Upper lobe of left lung (tissue), 6 donors: ENCODE data around the gene PRAF2. TPM values are rescaled to one million over a fixed set of nuclear protein-coding genes. Genes with fewer than 3 reads are reported as not detected.
A peak's percentile ranks its signal among the peaks of the same experiment; 100 is the strongest.

Experiments used
- ATAC-seq, 2 donors: fragments of 200-7000 bp; cut with Tn5 transposase; one replicate each; pipeline ENCODE4 v1.9.1; 2022; ENCODE audit warnings: mild to moderate bottlenecking in 2 of 2, moderate library complexity in 2 of 2; ENCODE audit not compliant: low FRiP score in 2 of 2
- DNase-seq, 2 donors: peaks; one replicate each; pipeline ENCODE4 v3.0.0-alpha.2; 2019 to 2020
- H3K27ac ChIP-seq, 4 donors: fragments of 200-600 bp; sonication (generic); one replicate each; pipeline ENCODE4 v1.5.1; 2016 to 2019
- H3K27me3 ChIP-seq, 4 donors: fragments of 200-600 bp; sonication (generic); one replicate each; pipeline ENCODE4 v1.5.1; 2017 to 2019
- H3K36me3 ChIP-seq, 4 donors: fragments of 200-600 bp; sonication (generic); one replicate each; pipeline ENCODE4 v1.5.1; 2016 to 2019
- H3K4me1 ChIP-seq, 4 donors: fragments of 200-600 bp; sonication (generic); one replicate each; pipeline ENCODE4 v1.5.1; 2018 to 2019
- H3K4me3 ChIP-seq, 4 donors: fragments of 200-600 bp; sonication (generic); one replicate each; pipeline ENCODE4 v1.5.1; 2017 to 2019; ENCODE audit warnings: mild to moderate bottlenecking in 2 of 4, moderate library complexity in 1 of 4
- H3K9me3 ChIP-seq, 4 donors: fragments of 200-600 bp; sonication (generic); one replicate each; pipeline ENCODE4 v1.5.1; 2018 to 2019
- EP300 ChIP-seq, 4 donors: sonication (generic); formaldehyde crosslinking; IDR thresholded peaks; one replicate each; pipeline ENCODE4 v1.5.1; 2017; ENCODE audit warnings: antibody characterized with exemption in 4 of 4, control low read depth in 2 of 4
- POLR2A ChIP-seq, 4 donors: fragments of 450-650 bp; IDR thresholded peaks; one replicate each; pipeline ENCODE4 v1.5.1; 2016 to 2017; ENCODE audit warnings: antibody characterized with exemption in 4 of 4, mild to moderate bottlenecking in 2 of 4
- POLR2AphosphoS5 ChIP-seq, 2 donors: sonication (generic); formaldehyde crosslinking; IDR thresholded peaks; one replicate each; pipeline ENCODE4 v1.5.1; 2017; ENCODE audit warnings: antibody characterized with exemption in 2 of 2
- WGBS, 2 donors: methylation state at CpG; one replicate each; pipeline ENCODE4 v1.1.5; 2017 to 2018; 5-methylcytosine and 5-hydroxymethylcytosine counted together
- small RNA-seq, 4 donors: library from RNA; depleted of rRNA; stranded (forward); fragments of <200 nt; gene quantifications; one replicate each; pipeline ENCODE3, GENCODE V24; 2016
- total RNA-seq, 6 donors: library from RNA; depleted of rRNA in 4 of 6; stranded (reverse); fragments of >200 nt in 4 of 6; gene quantifications; one replicate each; pipeline versions ENCODE4 v1.1.0 to v1.2.1, GENCODE V29; 2016 to 2021
- TF ChIP-seq, protein P1 (sequence below), 6 experiments: fragments of 450-650 bp in 4 of 6; fragments of 200-600 bp in 2 of 6; sonication (generic) in 2 of 6; IDR thresholded peaks; one replicate each; pipeline ENCODE4 v1.5.1; 2016 to 2019; ENCODE audit warnings: antibody characterized with exemption in 6 of 6
- donor health status: DM: no; HTN: no; CAD: no; lungs with moderate emphysema.
- donor health status: DM: no; HTN: yes; CAD: no; lungs with severe emphysema.

Gene PRAF2
- total RNA-seq, 6 donors from 2014 or later, result 12.5 to 26.2 (median 15.5) TPM

DNA sequence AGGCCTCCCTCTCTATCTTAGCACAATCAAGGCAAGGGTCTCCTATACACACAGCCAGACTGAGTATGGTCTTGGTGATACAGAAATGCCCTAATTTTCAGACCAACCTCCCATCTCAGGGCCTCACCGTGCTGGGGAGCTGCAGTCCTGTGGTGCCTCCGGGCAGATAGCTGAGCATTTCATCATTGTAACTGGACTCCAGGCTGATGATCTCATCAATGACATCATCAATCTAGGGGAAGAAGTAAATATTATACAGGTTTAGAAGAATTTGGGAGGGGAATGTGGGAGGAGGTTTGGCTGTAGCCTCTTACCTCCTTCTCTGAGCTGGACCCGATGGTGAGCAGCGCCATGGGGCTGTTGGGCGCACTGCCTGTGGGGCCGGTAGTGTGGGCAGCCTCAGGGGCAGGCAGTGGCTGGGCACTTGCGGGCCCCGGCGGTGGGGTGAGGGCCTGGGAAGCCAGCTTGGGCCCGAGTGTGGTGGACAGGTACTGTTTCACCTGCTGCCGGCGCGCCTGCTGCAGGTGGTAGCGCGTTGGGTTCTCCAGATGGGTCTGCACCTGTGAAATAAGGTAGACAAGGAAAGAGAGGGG lies 35.8 kb downstream of the PRAF2 start:
- WGBS, 2 donors, result 90 to 93% methylated on average over 4 to 15 of the region's 15 CpGs
- no peak overlapping the region for H3K27ac ChIP-seq
- H3K9me3 ChIP-seq, result peaks cover 0 to 2% (median 0%) of the 10 kb centered on the region in 4 donors
- H3K27me3 ChIP-seq, result no peaks in the 10 kb centered on the region
- TF ChIP-seq, protein P1, sequence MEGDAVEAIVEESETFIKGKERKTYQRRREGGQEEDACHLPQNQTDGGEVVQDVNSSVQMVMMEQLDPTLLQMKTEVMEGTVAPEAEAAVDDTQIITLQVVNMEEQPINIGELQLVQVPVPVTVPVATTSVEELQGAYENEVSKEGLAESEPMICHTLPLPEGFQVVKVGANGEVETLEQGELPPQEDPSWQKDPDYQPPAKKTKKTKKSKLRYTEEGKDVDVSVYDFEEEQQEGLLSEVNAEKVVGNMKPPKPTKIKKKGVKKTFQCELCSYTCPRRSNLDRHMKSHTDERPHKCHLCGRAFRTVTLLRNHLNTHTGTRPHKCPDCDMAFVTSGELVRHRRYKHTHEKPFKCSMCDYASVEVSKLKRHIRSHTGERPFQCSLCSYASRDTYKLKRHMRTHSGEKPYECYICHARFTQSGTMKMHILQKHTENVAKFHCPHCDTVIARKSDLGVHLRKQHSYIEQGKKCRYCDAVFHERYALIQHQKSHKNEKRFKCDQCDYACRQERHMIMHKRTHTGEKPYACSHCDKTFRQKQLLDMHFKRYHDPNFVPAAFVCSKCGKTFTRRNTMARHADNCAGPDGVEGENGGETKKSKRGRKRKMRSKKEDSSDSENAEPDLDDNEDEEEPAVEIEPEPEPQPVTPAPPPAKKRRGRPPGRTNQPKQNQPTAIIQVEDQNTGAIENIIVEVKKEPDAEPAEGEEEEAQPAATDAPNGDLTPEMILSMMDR (IDR thresholded peaks at IDR 0.05), result no peak
- TF ChIP-seq POLR2AphosphoS5 (IDR thresholded peaks at IDR 0.05), result no peak
- no peak for TF ChIP-seq EP300 (IDR thresholded peaks at IDR 0.05)
- no peak for TF ChIP-seq POLR2A (IDR thresholded peaks at IDR 0.05)
- ATAC-seq (no peak), DNase-seq (peak in 1 of 2 donors; percentile 50)
- peaks cover 11 to 24% (median 16%) of the 10 kb centered on the region in 4 donors for H3K4me1 ChIP-seq
- H3K4me3 ChIP-seq, result no peak overlapping the region
- H3K36me3 ChIP-seq, result peaks cover 6 to 55% (median 38%) of the 10 kb centered on the region in 4 donors

DNA sequence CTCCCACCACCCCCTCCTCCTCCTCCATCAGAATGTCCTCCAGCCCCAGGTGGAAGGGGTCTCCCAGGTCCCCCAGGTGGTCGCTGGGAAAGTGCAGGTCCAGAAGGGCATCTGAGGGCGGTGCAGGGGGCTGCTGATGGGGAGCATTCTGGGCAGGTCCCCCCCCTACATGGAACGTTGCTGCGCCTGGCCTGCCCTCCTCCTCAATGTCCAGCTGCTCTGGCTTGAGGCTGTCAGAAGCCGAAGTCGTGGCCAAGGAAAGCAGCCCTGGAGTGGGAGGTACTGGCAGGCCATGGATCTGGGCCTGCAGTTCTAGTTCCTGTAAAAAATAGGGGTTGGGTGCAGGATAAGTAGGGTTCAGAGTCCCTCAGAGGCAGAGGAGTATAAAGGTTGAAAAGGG lies 43.5 kb downstream of the PRAF2 start:
- ATAC-seq, result no peak

DNA sequence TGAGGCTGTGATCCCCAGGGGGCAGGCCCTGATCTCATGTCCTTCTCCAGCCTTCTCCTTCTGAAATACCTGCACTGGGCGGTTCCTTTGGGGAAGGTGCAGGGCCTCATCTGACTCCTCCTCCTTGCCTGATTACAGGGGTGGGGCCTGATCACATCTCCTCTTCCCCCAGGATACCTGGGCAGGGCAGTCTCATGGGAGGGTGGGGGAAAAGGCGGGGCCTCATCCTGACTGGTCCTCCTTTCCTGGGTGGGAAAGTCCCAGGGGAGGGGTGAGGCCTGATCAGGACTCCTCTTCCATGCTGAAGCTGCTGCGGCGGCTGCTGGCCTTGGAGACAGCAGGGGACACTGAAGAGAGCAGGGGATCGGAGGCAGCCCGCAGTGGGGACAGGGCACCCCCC lies 43.9 kb downstream of the PRAF2 start:
- Histone ChIP-seq H3K4me1 (no peaks in the 10 kb centered on the region), H3K9me3 (no peaks in the 10 kb centered on the region), H3K4me3 (no peak overlapping the region), H3K27ac (no peak overlapping the region), H3K36me3 (peaks cover 3 to 54% (median 31%) of the 10 kb centered on the region in 4 donors), H3K27me3 (no peaks in the 10 kb centered on the region)
- 91% methylated on average over 6 of the region's 6 CpGs; no CpG with 5 or more reads in 1 of the 2 donors for WGBS, 2 donors
- DNase-seq (no peak), ATAC-seq (no peak)
- no peak for TF ChIP-seq EP300 (IDR thresholded peaks at IDR 0.05)
- TF ChIP-seq, protein P1 (IDR thresholded peaks at IDR 0.05), result no peak
- no peak for TF ChIP-seq POLR2A (IDR thresholded peaks at IDR 0.05)
- TF ChIP-seq POLR2AphosphoS5 (IDR thresholded peaks at IDR 0.05), result no peak

More for the DNA sequence above, 43.5 kb downstream of the PRAF2 start:
- Histone ChIP-seq H3K27ac (no peak overlapping the region), H3K4me1 (no peaks in the 10 kb centered on the region), H3K9me3 (no peaks in the 10 kb centered on the region), H3K36me3 (peaks cover 3 to 54% (median 31%) of the 10 kb centered on the region in 4 donors), H3K4me3 (no peak overlapping the region), H3K27me3 (no peaks in the 10 kb centered on the region)
- 63 to 75% methylated on average over 2 to 6 of the region's 6 CpGs for WGBS, 2 donors
- no peak for TF ChIP-seq EP300 (IDR thresholded peaks at IDR 0.05)
- no peak for TF ChIP-seq POLR2A (IDR thresholded peaks at IDR 0.05)
- no peak for TF ChIP-seq POLR2AphosphoS5 (IDR thresholded peaks at IDR 0.05)
- TF ChIP-seq, protein P1 (IDR thresholded peaks at IDR 0.05), result no peak
- DNase-seq, result no peak

Small RNA genes within 50 kb of the gene (small RNA-seq; reads per million reads assigned to genes)
- gene RNU4-52P, result 0 to 0.11 (median 0) reads per million in 4 donors

Other genes with a start within 250 kb of the PRAF2 start
- gene ERAS, start 247.5 kb downstream of the PRAF2 start, total RNA-seq, result not detected
- 1 to 10 TPM; 1.0 to 7.5 (median 2.3) TPM for gene PCSK1N, start 238.4 kb downstream of the PRAF2 start, total RNA-seq
- 10 to 100 TPM; 29.6 to 49.6 (median 42.6) TPM for gene TIMM17B, start 176.2 kb downstream of the PRAF2 start, total RNA-seq
- 10 to 100 TPM; 49.1 to 76.9 (median 65.2) TPM for gene PQBP1, start 176.1 kb downstream of the PRAF2 start, total RNA-seq
- gene SLC35A2, start 162.4 kb downstream of the PRAF2 start, total RNA-seq, result 10 to 100 TPM in 5 of 6 donors, 1 to 10 TPM in 1; 5.2 to 32.0 (median 23.3) TPM
- 10 to 100 TPM; 16.3 to 36.1 (median 26.2) TPM for gene PIM2, start 155.0 kb downstream of the PRAF2 start, total RNA-seq
- 100 to 1,000 TPM in 1 of 6 donors, 10 to 100 TPM in 5; 40.1 to 101 (median 49.6) TPM for gene OTUD5, start 116.4 kb downstream of the PRAF2 start, total RNA-seq
- 1 to 10 TPM in 3 of 6 donors, under 1 TPM in 3; 0.61 to 3.1 (median 1.2) TPM for gene KCND1, start 102.2 kb downstream of the PRAF2 start, total RNA-seq
- gene GRIPAP1, start 71.7 kb downstream of the PRAF2 start, total RNA-seq, result 100 to 1,000 TPM in 1 of 6 donors, 10 to 100 TPM in 5; 37.5 to 140 (median 50.8) TPM
- gene TFE3, start 30.6 kb downstream of the PRAF2 start, total RNA-seq, result 10 to 100 TPM; 44.4 to 99.7 (median 72.3) TPM
- 10 to 100 TPM in 3 of 6 donors, 1 to 10 TPM in 3; 6.0 to 13.5 (median 9.9) TPM for gene CCDC120, start 15.0 kb downstream of the PRAF2 start, total RNA-seq
- gene WDR45, start 5.9 kb upstream of the PRAF2 start, total RNA-seq, result 100 to 1,000 TPM in 2 of 6 donors, 10 to 100 TPM in 4; 55.9 to 165 (median 74.2) TPM
- 10 to 100 TPM; 14.7 to 23.1 (median 20.4) TPM for gene GPKOW, start 49.7 kb upstream of the PRAF2 start, total RNA-seq
- gene MAGIX, start 88.8 kb upstream of the PRAF2 start, total RNA-seq, result 10 to 100 TPM in 4 of 6 donors, 1 to 10 TPM in 2; 7.3 to 16.3 (median 12.9) TPM
- 100 to 1,000 TPM in 2 of 6 donors, 10 to 100 TPM in 4; 32.7 to 135 (median 58.4) TPM for gene PLP2, start 97.9 kb upstream of the PRAF2 start, total RNA-seq
- 10 to 100 TPM; 14.4 to 43.0 (median 19.7) TPM for gene PRICKLE3, start 112.4 kb upstream of the PRAF2 start, total RNA-seq
- 1 to 10 TPM; 2.1 to 8.0 (median 4.3) TPM for gene SYP, start 126.2 kb upstream of the PRAF2 start, total RNA-seq
- gene CACNA1F, start 159.3 kb upstream of the PRAF2 start, total RNA-seq, result 1 to 10 TPM in 4 of 6 donors, under 1 TPM in 2; 0.46 to 6.3 (median 1.7) TPM
- 10 to 100 TPM in 5 of 6 donors, 1 to 10 TPM in 1; 9.9 to 22.0 (median 18.6) TPM for gene CCDC22, start 161.5 kb upstream of the PRAF2 start, total RNA-seq
- under 1 TPM in 2 of 6 donors, not detected in 4; 0.23 to 0.54 TPM for gene FOXP3, start 190.7 kb upstream of the PRAF2 start, total RNA-seq
- 10 to 100 TPM in 2 of 6 donors, 1 to 10 TPM in 4; 3.3 to 14.9 (median 7.1) TPM for gene PPP1R3F, start 195.8 kb upstream of the PRAF2 start, total RNA-seq
- not detected for gene GAGE10, start 229.6 kb upstream of the PRAF2 start, total RNA-seq
- under 1 TPM in 1 of 6 donors, not detected in 5; 0.72 TPM for gene GAGE12J, start 248.0 kb upstream of the PRAF2 start, total RNA-seq